Hematopoietic multipotent progenitor cell treated with erythropoietin and hydrocortisone succinate and interleukin-3 and kit ligand, for 15 days (in vitro differentiated cells): Measurements from ENCODE around the gene PDE11A.
"Not testable (repeated sequence)": the region's sequence is repeated elsewhere in the genome, so short reads cannot be mapped to it uniquely, and the experiment has no call there.

ENCODE experiments used
- DNase-seq: peaks from one replicate; pipeline ENCODE4 v3.0.0-alpha.2; 2015; ENCODE audit warnings: low spot score

The PDE11A gene

DNA sequence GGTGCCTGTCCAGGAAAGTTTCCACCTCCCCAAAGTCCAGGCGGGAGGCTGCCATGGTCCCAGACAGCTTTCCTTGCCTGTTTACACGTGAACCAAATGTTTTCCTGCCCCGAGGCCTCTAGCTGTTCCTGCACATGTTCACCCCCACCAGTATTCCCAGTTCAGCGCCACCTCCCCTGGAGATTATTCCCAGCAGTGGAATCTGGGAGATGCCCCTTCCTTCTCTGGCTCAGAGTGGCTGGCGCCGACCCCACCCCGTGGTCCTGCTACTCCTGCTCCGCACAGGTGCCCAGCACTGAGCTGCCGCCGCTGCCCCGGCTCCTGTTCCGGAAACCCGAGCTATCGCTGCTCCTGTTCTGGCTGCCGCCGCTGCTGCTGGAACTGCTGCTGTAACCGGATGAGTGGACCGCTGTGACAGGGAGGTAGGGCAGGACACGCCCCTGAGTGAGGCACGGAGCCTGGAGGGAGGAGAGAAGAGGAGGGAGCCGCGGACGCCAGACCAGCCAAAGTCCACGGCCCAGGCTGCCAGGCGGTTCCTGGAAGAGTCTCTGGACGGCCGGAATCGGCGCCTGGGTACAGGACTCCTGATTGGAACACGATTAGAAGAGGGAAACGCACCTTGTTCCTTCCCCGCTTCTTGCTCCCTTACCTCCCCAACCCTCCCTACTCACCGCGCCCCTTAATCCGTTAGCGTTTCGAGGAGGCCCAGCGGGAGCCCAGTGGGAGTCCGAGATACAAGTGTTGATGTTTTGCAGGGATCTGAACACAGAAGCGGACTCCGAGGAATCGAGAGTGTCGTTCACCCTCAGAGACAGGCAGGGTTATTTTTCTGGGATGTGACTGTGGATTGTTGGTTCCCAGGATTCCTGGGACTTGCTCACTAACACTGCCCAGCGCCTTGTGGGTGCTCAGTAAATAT, at the start of gene PDE11A:
TSS of gene PDE11A (minus strand) at position 395 of the 919 bp plus-strand sequence. CDS start at position 55, 340 bp downstream.
- no peak for DNase-seq

DNA sequence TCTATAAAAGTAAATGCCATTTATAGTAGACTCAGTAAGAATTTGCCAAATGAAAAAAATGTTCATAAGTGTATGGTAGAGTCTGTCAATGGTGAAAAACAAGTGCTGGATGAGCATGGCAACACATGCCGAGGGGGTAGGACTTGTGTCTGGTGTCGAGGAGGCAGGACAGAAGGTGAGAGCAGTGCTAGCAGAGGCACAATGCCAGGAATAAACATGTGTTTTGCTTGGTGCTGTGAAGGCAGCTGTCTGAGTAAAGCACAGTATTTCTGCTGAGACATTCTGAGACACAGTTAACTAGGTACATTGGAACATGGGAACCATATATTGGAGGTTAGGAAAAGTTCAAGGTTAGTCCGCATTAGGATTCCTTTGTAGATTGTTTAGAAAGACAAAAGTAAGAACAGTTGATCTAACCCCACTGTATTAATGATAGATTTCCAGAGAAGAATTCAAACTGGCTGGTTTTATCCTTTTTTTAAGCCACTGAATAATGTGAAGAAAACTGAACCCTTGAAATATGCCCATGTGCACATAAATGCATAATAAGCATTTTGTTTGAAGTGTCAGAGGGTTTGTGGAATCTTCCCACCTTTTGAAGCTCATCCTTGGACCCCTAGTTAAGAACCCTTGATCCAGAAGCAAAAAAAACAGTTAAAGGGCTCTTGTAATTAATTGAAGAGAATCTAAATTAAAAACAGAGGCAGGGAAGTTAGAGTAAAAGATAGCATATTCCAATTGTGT, 46.8 kb upstream of the PDE11A start:
- no peak for DNase-seq

DNA sequence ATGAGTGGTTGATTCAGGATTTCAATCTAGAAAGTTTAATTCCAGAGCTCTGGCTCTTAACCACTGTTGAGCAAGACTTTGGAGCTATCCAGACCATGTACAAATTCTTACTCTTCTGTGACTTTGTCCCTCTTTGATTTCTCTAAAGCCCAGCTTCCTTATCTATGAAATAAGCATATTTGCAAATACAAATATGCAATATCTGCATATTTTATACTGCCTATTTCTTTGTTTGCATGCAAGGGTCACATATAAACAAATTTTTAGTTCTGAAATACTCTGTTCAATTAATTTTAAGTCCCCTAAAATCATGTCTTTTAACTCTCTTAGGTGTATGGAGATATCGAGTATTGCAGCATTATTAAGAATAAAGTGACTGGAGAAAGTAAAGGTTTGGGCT, 45.1 kb upstream of the PDE11A start:
- DNase-seq: no peak

DNA sequence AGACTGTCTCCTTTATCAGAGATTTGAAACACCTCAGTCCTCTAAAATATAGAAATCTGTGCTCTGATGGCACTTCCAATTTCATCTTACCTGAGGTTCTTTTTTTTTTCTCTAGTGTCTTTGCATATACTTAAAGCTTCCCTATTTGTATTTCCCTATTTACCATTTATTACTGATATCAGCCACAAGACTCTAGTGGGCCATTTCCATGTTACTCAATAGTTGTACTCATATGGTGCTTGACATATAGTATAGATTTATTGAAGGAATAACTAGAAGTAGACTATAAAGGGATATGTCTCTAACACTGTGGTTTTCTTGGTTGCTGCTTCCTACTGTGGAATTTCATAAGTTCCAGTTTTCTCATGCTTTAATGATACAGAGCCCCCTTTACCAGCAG, 42.7 kb upstream of the PDE11A start:
- DNase-seq: no peak

DNA sequence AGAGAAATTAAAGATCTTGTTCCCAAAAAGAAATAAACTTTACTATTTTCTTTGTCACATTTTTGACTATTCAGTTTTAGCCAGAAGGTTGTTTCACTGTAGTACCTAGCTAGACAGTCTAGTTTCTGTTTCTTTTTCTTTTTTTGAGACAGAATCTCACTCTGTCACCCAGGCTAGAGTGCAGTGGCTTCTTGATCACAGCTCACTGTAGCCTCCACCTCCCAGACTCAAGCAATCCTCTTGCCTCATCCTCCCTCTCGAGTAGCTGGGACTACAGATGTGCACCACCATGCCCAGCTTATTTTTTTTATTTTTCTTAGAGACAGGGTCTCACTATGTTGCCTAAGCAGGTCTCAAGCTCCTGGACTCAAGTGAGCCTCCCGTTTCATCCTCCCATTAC, 41.9 kb upstream of the PDE11A start:
- no peak for DNase-seq

DNA sequence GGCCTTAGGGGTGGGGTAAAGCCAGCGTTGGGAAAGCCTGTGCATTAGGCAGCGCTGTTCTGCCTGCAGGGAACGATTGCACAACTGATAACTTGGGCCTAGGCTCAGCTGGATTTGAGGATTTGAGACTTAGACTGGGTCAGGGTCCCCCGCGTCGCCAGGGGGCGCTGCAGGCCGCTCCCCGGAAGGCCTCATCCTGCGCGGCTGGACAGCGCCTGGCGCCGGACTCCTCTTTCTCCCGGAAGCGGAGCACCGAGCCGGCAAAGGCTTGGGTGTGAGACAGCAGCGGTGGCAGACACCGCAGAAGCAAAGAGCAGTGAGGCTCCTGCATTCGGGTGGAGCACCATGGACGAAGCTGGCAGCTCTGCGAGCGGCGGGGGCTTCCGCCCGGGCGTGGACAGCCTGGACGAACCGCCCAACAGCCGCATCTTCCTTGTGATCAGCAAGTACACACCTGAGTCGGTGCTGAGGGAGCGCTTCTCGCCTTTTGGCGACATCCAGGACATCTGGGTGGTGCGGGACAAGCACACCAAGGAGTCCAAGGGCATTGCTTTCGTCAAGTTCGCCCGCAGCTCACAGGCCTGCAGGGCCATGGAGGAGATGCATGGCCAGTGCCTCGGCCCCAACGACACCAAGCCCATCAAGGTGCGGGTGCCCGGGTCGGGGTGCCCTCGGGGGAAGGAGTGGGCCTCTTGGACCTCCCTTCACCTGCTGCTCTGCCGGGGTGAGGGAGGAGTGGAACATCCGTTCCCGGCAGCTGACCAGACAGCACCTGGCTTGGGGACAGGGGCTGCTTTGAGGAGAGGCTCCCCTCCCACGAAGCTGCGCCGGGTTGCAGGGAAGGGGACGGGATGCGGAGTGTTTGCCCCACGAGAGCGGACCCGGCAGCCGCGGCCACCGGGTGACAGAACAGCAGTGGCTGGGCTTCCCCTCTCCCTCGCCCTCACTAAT, 39.9 kb upstream of the PDE11A start, which contains the start of gene RBM45:
TSS of gene RBM45 (plus strand) at position 236 of the 951 bp plus-strand sequence. CDS start at position 346, 110 bp downstream.
- DNase-seq: peak; percentile 86

DNA sequence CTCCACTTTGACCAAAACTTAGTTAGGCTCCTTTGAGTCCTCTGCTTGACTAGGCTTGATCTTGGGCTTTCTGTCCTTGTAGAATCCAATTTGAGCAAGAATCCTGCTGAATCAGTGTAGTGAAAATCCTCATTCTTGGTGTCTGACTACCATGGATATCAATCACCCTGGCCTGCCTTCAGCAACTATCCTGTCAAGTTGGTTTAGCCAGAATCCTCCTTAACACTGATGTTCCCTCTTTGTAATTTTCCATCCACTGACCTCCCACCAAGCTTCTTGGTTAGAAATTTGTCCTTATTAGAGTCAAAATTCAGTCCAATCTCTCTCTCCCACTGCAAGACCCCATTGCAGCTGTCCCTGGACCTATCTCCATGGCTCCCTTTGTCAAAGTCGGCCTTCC, 39.2 kb upstream of the PDE11A start:
- no peak for DNase-seq

DNA sequence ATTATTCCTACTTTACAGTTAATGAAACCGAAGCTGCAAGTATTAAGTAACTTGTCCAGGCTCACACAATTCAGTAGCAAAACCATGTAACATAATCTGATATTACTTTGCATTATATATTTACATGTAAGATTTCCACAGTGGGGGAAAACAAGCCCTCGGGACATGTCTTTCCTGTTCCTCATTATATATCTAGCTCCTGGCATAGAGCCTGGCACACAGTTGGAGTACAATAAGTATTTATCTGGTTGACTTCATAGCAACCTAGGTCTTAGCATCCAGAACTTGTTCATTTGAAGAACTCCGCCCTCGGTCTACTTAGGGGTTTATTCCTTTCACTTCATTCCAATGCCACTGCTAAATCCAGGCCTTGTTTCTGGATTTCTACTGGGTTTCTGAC, 38.1 kb upstream of the PDE11A start:
- no peak for DNase-seq

DNA sequence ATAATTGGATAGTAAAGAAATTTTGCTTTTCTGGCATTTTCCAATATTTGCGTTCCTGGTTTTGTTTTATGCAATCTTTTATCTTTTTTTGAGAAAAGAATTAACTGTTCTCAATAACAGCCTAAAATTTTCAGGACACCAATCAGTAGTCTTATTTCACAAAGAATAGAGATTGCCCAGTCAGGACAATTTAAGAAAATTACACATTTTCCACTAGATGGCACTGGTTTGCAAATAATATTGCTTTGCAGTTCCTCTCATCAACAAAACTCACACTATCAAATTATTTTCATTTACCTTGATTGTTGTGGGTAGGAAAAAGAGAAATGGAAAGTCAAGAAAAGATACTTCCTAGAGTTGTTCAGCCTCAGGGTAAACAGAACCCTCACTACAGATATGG, 37.2 kb upstream of the PDE11A start:
- DNase-seq: peak; percentile 55

DNA sequence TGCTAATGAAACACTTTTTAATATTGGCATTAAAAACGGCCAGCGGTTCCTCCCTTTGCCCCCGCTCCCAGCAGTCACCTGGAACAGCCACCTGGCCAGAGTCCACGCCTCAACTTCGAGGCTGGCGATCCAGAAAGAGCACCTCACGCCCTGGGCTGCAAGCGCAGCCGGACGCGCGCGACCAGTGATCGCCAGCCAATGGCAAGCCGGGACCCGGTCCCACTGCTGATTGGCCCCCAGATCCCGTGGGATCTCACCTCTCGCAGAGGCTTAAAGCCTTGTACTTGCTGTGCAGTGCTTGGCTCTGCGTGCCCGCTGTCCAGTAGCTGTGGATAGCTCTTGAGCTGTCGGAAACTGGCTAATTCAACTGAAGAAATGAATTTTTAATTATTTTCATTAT, 35.6 kb upstream of the PDE11A start:
- DNase-seq: no peak

DNA sequence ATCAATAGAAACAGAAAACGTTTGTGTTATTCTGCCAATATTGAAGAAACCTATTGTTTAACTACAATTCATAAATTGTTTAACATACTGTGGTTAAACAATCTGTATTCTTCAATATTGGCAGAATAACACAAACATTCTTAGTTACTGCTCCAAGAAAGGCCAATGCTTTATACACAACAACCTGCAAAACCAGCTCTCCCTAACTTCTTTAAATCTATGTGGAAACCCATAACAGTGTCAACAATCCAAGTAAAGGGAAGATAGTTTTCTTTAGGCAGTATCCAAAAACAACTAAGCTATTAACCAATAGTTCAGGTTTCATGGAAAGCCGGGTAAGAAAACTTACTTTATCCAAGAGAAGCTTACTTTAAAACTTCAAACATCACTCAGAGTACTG, 33.5 kb upstream of the PDE11A start:
- DNase-seq: no peak

DNA sequence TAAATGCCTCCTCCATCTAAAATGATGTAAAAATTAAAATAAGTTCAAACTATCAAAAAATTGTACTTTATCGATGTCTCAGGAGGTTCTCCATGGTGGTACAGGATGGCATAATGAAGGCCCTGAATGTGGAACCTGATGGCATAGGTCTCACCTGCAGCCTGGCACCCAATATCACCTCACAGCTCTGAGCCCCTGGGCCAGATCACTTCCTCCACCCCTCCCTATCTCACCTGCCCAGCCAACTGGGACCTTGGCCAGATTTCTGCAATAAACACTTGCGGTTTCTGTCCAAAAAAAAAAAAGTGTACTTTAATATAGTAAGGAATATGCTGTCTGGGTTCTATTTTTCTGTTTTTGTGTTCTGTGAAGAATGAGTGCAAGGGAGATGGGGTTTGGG, 33.0 kb upstream of the PDE11A start:
- DNase-seq: no peak

DNA sequence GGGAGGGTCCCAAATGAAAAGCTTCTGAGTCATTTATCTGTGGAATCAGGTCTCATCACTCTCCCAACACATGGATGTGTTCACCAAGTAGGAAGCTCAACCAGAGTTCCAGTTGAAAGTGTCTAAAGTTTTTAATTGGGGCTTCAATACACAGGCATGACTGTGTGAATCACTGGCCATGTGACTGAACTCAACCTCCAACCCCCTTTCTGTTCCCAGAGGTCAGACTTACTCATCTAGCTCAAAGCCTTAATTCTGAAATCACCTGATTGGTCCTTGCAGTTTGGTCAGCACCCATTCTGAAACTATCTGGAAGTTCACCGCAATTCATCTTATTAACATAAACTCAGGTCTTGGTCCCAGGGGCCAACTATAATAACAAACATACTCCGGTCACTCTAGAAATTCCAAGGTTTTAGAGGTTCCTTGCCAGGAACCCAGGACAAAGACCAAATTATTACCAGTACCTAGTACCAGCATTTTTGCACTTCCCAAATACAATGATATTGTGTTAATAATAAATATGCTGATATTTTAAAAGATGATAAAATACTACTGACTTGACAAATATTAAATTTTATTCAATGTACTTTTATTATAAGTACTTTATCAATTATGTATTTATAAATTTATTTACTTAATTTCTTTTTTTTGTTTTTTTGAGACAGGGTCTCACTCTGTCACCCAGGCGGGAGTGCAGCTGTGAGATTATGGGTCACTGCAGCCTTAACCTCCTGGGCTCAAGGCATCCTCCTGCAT, 28.9 kb upstream of the PDE11A start:
- DNase-seq: no peak

DNA sequence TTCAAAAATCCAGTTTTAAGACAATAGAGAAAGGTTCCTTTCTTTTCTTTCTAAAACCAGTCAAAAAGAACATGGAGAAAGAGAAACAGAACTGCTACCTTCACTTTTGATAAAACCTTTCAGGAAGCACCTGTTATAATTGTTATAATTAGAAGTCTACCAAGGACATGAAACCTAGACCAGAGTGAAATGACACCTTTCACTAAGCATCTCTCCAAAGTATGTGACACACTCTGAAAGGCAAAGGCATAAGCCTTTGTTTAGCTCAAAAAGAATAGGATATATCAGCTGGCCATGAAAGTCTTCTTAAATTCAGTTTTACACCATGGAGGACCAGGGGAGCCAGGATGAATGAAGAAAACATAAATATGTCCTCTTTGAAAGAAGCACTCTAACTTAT, 20.9 kb upstream of the PDE11A start:
- DNase-seq: no peak

DNA sequence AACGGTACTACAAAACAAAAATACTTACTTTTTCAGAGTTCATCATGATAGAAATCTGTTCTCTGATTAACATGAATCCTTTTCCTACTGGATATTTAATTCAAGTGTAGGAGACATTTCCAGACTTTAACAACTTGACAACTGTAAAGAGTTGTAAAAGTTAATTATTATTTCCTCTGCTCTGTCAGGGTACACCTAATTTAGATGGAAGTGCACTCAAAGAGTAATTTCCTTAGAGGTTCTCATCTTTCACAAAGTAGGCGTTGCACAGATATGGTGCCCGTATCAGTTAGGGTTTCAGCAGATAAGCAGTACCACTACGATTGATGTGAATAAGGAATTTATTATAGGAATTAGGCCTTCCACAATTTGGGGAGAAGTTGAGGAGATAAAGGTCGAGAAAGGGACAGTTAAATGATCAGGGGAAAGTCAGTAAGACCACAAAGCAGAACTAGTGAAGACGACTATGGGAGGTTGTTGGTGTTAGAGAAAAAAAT, 16.2 kb upstream of the PDE11A start:
- no peak for DNase-seq

DNA sequence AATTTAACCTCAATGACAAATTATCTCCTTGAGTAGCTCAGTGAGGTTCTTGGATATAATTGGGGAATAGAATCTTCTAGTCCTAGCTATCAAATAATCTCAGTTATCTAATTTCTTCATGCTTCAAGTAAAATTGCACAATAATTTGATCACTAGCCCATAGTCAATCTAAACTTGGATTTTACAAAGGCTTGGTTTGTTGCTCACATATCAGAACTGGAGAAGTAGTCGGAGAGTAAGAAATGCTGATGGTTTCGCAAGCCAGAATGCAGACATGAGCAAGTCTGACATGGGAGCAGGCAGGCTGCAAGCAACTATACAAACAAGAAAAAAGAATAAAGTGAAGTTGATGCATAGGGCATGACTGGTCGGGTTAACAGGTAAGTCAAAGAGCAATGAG, 11.7 kb upstream of the PDE11A start:
- no peak for DNase-seq

DNA sequence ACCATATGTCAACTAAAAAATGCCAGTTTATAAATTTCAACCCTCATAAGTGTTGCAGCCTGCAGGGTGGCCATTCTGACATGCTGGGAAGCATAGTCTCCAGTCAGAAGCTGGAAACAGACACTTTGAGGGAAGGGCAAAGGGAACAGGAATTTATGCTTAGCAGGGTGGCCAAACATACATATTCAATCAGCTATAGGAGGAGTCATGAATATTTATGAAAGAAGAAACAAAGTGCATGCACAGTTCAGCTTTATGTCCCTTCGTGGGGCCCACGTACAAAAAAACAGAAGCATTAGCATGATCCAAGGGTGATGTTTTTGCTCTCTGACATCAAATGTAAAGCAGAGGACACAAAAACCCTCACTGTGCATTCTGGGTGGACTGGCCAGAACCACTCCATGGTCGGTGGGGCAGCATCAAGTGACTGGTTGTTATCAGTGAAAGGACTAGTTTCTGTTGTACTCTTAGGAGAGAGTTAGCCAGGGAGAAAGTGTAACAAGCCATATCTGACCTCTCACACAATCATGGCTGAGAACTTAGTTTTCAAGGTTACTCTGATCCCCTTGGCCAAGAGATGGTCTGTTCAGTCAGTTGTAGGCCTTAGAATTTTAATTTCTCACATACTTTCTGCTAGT, 9.9 kb upstream of the PDE11A start:
- DNase-seq: no peak

DNA sequence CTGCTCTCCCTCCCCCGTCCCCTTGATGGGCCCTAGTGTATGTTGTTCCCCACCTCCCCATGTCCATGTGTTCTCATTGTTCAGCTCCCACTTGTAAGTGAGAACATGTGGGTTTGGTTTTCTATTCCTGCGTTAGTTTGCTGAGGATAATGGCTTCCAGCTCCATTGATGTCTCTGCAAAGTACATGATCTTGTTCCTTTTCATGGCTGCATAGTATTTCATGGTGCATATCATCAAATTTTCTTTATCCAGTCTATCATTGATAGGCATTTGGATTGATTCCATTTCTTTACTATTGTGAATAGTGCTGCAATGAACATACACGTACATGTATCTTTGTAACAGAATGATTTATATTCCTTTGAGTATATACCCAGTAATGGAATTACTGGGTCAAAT, 6.7 kb upstream of the PDE11A start:
- DNase-seq: not testable (repeated sequence)

DNA sequence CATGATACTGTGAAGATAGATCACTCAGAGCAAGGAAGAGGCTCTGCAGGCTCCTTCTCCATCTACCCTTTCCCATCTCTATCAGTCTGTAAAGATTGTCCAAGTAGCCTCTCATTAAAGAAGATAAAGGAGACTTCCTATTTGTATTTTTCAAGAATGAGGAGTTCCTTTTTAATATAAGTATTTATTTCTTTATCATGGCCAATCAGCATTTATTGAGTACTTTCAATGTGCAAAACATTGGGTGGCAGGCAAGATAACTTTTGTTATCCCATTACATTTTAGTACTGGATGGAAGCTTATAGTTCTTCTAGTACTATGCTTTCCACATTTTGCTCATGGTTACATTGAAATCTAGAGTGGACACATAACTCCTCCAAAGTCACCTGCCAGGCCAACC, 3.6 kb upstream of the PDE11A start:
- no peak for DNase-seq

DNA sequence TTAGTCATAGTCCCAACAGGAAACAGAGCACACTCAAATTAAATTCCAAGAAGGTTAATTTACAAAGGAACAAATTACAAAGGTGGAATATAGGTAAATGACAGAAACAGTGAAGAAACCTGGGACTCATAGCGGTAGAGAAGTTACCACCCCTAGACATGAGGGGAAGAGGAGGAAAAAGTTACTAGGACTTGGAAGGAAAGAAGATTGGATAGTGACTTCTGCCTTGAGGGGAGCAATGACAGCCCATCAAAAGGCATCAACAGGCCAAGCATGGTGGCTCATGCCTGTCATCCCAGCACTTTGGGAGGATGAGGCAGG, 2.4 kb upstream of the PDE11A start:
- DNase-seq: no peak
